Esophagus (tissue), 2 donors: ENCODE results near the gene KCNJ10. TPM values are rescaled to one million over a fixed set of nuclear protein-coding genes. Genes with fewer than 3 reads are reported as not detected.
"Not testable (repeated sequence)": the region's sequence is repeated elsewhere in the genome, so short reads cannot be mapped to it uniquely, and the experiment has no call there.

Experiments used
- H3K27ac ChIP-seq, 2 donors: one replicate each; pipeline ENCODE4 v1.5.1; 2013; ENCODE audit warnings: low read depth in 2 of 2, mild to moderate bottlenecking in 2 of 2, inconsistent platforms in 1 of 2, low read length in 1 of 2, moderate library complexity in 1 of 2
- H3K27me3 ChIP-seq, 2 donors: one replicate each; pipeline ENCODE4 v1.6.1; 2013; ENCODE audit warnings: low read length in 2 of 2, control low read depth in 1 of 2, mild to moderate bottlenecking in 1 of 2; ENCODE audit not compliant: insufficient read depth in 2 of 2, control insufficient read depth in 1 of 2
- H3K36me3 ChIP-seq, 2 donors: one replicate each; pipeline ENCODE4 v1.6.1; 2013; ENCODE audit warnings: low read length in 1 of 2; ENCODE audit not compliant: control insufficient read depth in 2 of 2, insufficient read depth in 2 of 2
- H3K4me1 ChIP-seq, 2 donors: one replicate each; pipeline ENCODE4 v1.6.1; 2013; ENCODE audit warnings: low read length in 1 of 2; ENCODE audit not compliant: control insufficient read depth in 2 of 2, insufficient read depth in 2 of 2
- H3K4me3 ChIP-seq, 2 donors: one replicate each; pipeline ENCODE4 v1.5.1; 2013; ENCODE audit warnings: low read length in 2 of 2, mild to moderate bottlenecking in 2 of 2, low read depth in 1 of 2, moderate library complexity in 1 of 2
- H3K9me3 ChIP-seq, 2 donors: one replicate each; pipeline ENCODE4 v1.6.1; 2013; ENCODE audit warnings: mild to moderate bottlenecking in 2 of 2, low read depth in 1 of 2, low read length in 1 of 2, moderate library complexity in 1 of 2; ENCODE audit not compliant: control insufficient read depth in 2 of 2, insufficient read depth in 1 of 2
- WGBS, 2 donors: extraction: QIAGEN DNeasy Blood & Tissue Kit; methylation state at CpG; one replicate each; pipeline ENCODE4 v1.1.7; 2013; 5-methylcytosine and 5-hydroxymethylcytosine counted together
- polyA plus RNA-seq, 2 donors: library from polyadenylated mRNA; stranded (reverse); fragments of 200-250 nt; gene quantifications; one replicate each; pipeline ENCODE4 v1.2.3, GENCODE V29; 2013
- donor health status: healthy with polysubstance abuse.
- donor health status: Bipolar disorder and iron deficiency.

KCNJ10 gene
- polyA plus RNA-seq, 2 donors, result not detected

- no peak overlapping the region for H3K4me3 ChIP-seq
- H3K9me3 ChIP-seq, result no peaks in the 10 kb centered on the region
- H3K27me3 ChIP-seq, result no peaks in the 10 kb centered on the region
- H3K4me1 ChIP-seq, result peaks cover 0 to 6% of the 10 kb centered on the region in 2 donors
- H3K36me3 ChIP-seq, result no peaks in the 10 kb centered on the region
- no peak overlapping the region for H3K27ac ChIP-seq
- WGBS, 2 donors, result 92 to 93% methylated on average over 5 of the region's 5 CpGs
Observed at GRCh38 chr1:160063176-160063575, 6.8 kb downstream of the KCNJ10 start.

- no peaks in the 10 kb centered on the region for H3K27me3 ChIP-seq
- peaks cover 0 to 4% of the 10 kb centered on the region in 2 donors for H3K4me1 ChIP-seq
- H3K9me3 ChIP-seq, result no peaks in the 10 kb centered on the region
- H3K27ac ChIP-seq, result no peak overlapping the region
- H3K4me3 ChIP-seq, result no peak overlapping the region
- 74 to 78% methylated on average over 6 of the region's 6 CpGs for WGBS, 2 donors
- no peaks in the 10 kb centered on the region for H3K36me3 ChIP-seq
Observed at GRCh38 chr1:160062230-160062532, 7.8 kb downstream of the KCNJ10 start.

GRCh38 chr1:160061369-160062229 is 8.4 kb downstream of the KCNJ10 start:
- H3K4me1 ChIP-seq, result peaks cover 0 to 4% of the 10 kb centered on the region in 2 donors
- no peak overlapping the region for H3K27ac ChIP-seq
- H3K9me3 ChIP-seq, result no peaks in the 10 kb centered on the region
- 38 to 58% methylated on average over 15 of the region's 15 CpGs for WGBS, 2 donors
- H3K27me3 ChIP-seq, result no peaks in the 10 kb centered on the region
- no peaks in the 10 kb centered on the region for H3K36me3 ChIP-seq
- H3K4me3 ChIP-seq, result no peak overlapping the region

- Histone ChIP-seq H3K4me3 (no peak overlapping the region), H3K27me3 (no peaks in the 10 kb centered on the region), H3K4me1 (peaks cover 0 to 4% of the 10 kb centered on the region in 2 donors), H3K36me3 (no peaks in the 10 kb centered on the region), H3K9me3 (no peaks in the 10 kb centered on the region), H3K27ac (no peak overlapping the region)
- 36 to 48% methylated on average over 2 of the region's 2 CpGs for WGBS, 2 donors
Observed at GRCh38 chr1:160058087-160058486, 11.9 kb downstream of the KCNJ10 start.

GRCh38 chr1:160056648-160057169 is 13.3 kb downstream of the KCNJ10 start:
- 81 to 84% methylated on average over 1 of the region's 1 CpG for WGBS, 2 donors
- Histone ChIP-seq H3K4me1 (peaks cover 0 to 4% of the 10 kb centered on the region in 2 donors), H3K4me3 (no peak overlapping the region), H3K27me3 (no peaks in the 10 kb centered on the region), H3K9me3 (no peaks in the 10 kb centered on the region), H3K36me3 (no peaks in the 10 kb centered on the region), H3K27ac (no peak overlapping the region)

- Histone ChIP-seq H3K4me1 (no peaks in the 10 kb centered on the region), H3K9me3 (no peaks in the 10 kb centered on the region), H3K27ac (no peak overlapping the region), H3K36me3 (no peaks in the 10 kb centered on the region), H3K4me3 (no peak overlapping the region), H3K27me3 (no peaks in the 10 kb centered on the region)
- WGBS, 2 donors, result 56 to 57% methylated on average over 7 of the region's 7 CpGs
Observed at GRCh38 chr1:160053548-160054365, 16.2 kb downstream of the KCNJ10 start.

GRCh38 chr1:160052936-160053335 is 17.0 kb downstream of the KCNJ10 start:
- no peaks in the 10 kb centered on the region for H3K9me3 ChIP-seq
- WGBS, 2 donors, result 68 to 73% methylated on average over 6 of the region's 6 CpGs
- H3K36me3 ChIP-seq, result no peaks in the 10 kb centered on the region
- H3K4me1 ChIP-seq, result no peaks in the 10 kb centered on the region
- H3K27ac ChIP-seq, result no peak overlapping the region
- no peak overlapping the region for H3K4me3 ChIP-seq
- no peaks in the 10 kb centered on the region for H3K27me3 ChIP-seq

- 72 to 88% methylated on average over 1 of the region's 1 CpG for WGBS, 2 donors
- Histone ChIP-seq H3K4me1 (no peaks in the 10 kb centered on the region), H3K4me3 (no peak overlapping the region), H3K27ac (no peak overlapping the region), H3K9me3 (no peaks in the 10 kb centered on the region), H3K36me3 (no peaks in the 10 kb centered on the region), H3K27me3 (no peaks in the 10 kb centered on the region)
Observed at GRCh38 chr1:160050619-160051018, 19.3 kb downstream of the KCNJ10 start.

- not testable (repeated sequence) for H3K36me3 ChIP-seq, H3K27me3 ChIP-seq, H3K27ac ChIP-seq, H3K4me1 ChIP-seq, H3K4me3 ChIP-seq, H3K9me3 ChIP-seq
- 53 to 61% methylated on average over 2 of the region's 2 CpGs for WGBS, 2 donors
Observed at GRCh38 chr1:160050182-160050581, 19.8 kb downstream of the KCNJ10 start.
